Esophagus muscularis mucosa (tissue), 4 donors: ENCODE results near the gene KCNQ5. TPM values are rescaled to one million over a fixed set of nuclear protein-coding genes. Genes with fewer than 3 reads are reported as not detected.

Source experiments
- DNase-seq: peaks from one replicate; pipeline ENCODE4 v3.0.0-alpha.2; 2017; ENCODE audit errors: extremely low spot score
- H3K27ac ChIP-seq, 4 donors: fragments of 200-600 bp; sonication (generic); replicated peaks in 1 of 4; 1 replicate in 3 of 4; 2 replicates in 1 of 4; pipeline ENCODE4 v1.5.1; 2016 to 2019; ENCODE audit warnings: mild to moderate bottlenecking in 1 of 4
- H3K27me3 ChIP-seq, 4 donors: fragments of 200-600 bp; sonication (generic); one replicate each; pipeline versions ENCODE4 v1.5.1 to v1.6.0; 2016 to 2019
- H3K36me3 ChIP-seq, 4 donors: fragments of 200-600 bp; sonication (generic); one replicate each; pipeline ENCODE4 v1.5.1; 2016 to 2019
- H3K4me1 ChIP-seq, 4 donors: fragments of 200-600 bp; sonication (generic); one replicate each; pipeline ENCODE4 v1.5.1; 2016 to 2019
- H3K4me3 ChIP-seq, 4 donors: fragments of 200-600 bp; sonication (generic); 1 replicate in 2 of 4; 2 replicates in 2 of 4; pipeline ENCODE4 v1.5.1; 2016 to 2019; ENCODE audit warnings: mild to moderate bottlenecking in 4 of 4, moderate library complexity in 1 of 4
- H3K9me3 ChIP-seq, 4 donors: fragments of 200-600 bp; sonication (generic); 1 replicate in 3 of 4; 2 replicates in 1 of 4; pipeline ENCODE4 v1.5.1; 2016 to 2019
- EP300 ChIP-seq: sonication (generic); formaldehyde crosslinking; IDR thresholded peaks from one replicate; pipeline ENCODE4 v1.6.1; 2017; ENCODE audit warnings: antibody characterized with exemption
- POLR2A ChIP-seq: fragments of 450-650 bp; IDR thresholded peaks from one replicate; pipeline ENCODE4 v1.6.1; 2017; ENCODE audit warnings: antibody characterized with exemption, moderate library complexity, mild to moderate bottlenecking, low read depth
- POLR2AphosphoS5 ChIP-seq, 2 donors: sonication (generic); formaldehyde crosslinking; IDR thresholded peaks; one replicate each; pipeline ENCODE4 v1.6.1; 2017; ENCODE audit warnings: antibody characterized with exemption in 2 of 2
- WGBS: methylation state at CpG from one replicate; pipeline ENCODE4 v1.1.5; 2018; 5-methylcytosine and 5-hydroxymethylcytosine counted together
- intact Hi-C: fragments of 100-400 bp; cut with DNase I; formaldehyde crosslinking; loops from one replicate; pipeline ENCODE4 v1.15.1; 2023
- total RNA-seq, 4 donors: library from RNA; depleted of rRNA; stranded (reverse); fragments of >200 nt; gene quantifications; one replicate each; pipeline versions ENCODE4 v1.1.0 to v1.2.1, GENCODE V29; 2016
- TF ChIP-seq, protein P1 (sequence below), 3 experiments: fragments of 200-600 bp in 2 of 3; fragments of 450-650 bp in 1 of 3; sonication (generic) in 2 of 3; IDR thresholded peaks; one replicate each; pipeline ENCODE4 v1.5.1; 2017 to 2019; ENCODE audit warnings: antibody characterized with exemption in 3 of 3, mild to moderate bottlenecking in 2 of 3, moderate library complexity in 1 of 3

The KCNQ5 gene
- total RNA-seq, 4 donors from 2014 or later: 1.2 to 2.2 (median 1.8) TPM

GRCh38 chr6:72746276-72746675 is 124.4 kb downstream of the KCNQ5 start:
- TF ChIP-seq EP300 (no peak), POLR2A (no peak), POLR2AphosphoS5 (IDR thresholded peaks at IDR 0.05) (no peak)
- TF ChIP-seq, protein P1, sequence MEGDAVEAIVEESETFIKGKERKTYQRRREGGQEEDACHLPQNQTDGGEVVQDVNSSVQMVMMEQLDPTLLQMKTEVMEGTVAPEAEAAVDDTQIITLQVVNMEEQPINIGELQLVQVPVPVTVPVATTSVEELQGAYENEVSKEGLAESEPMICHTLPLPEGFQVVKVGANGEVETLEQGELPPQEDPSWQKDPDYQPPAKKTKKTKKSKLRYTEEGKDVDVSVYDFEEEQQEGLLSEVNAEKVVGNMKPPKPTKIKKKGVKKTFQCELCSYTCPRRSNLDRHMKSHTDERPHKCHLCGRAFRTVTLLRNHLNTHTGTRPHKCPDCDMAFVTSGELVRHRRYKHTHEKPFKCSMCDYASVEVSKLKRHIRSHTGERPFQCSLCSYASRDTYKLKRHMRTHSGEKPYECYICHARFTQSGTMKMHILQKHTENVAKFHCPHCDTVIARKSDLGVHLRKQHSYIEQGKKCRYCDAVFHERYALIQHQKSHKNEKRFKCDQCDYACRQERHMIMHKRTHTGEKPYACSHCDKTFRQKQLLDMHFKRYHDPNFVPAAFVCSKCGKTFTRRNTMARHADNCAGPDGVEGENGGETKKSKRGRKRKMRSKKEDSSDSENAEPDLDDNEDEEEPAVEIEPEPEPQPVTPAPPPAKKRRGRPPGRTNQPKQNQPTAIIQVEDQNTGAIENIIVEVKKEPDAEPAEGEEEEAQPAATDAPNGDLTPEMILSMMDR (IDR thresholded peaks at IDR 0.05): no peak
- no peak overlapping the region for H3K27ac ChIP-seq
- no peaks in the 10 kb centered on the region for H3K27me3 ChIP-seq
- H3K4me1 ChIP-seq: peaks cover 0 to 3% (median 0%) of the 10 kb centered on the region in 4 donors
- no peaks in the 10 kb centered on the region for H3K36me3 ChIP-seq
- DNase-seq: no peak
- no peaks in the 10 kb centered on the region for H3K9me3 ChIP-seq
- WGBS: 86% methylated on average over 2 of the region's 2 CpGs
- H3K4me3 ChIP-seq: no peak overlapping the region
- intact Hi-C loops: no loop called here

GRCh38 chr6:72748759-72749158 is 126.9 kb downstream of the KCNQ5 start:
- H3K4me1 ChIP-seq: peaks cover 0 to 3% (median 0%) of the 10 kb centered on the region in 4 donors
- intact Hi-C loops: no loop called here
- 47% methylated on average over 1 of the region's 1 CpG for WGBS

GRCh38 chr6:72755752-72756151 is 133.9 kb downstream of the KCNQ5 start:
- 51% methylated on average over 2 of the region's 2 CpGs for WGBS
- Histone ChIP-seq H3K27ac (no peak overlapping the region), H3K27me3 (no peaks in the 10 kb centered on the region), H3K4me3 (no peak overlapping the region), H3K9me3 (no peaks in the 10 kb centered on the region), H3K36me3 (no peaks in the 10 kb centered on the region), H3K4me1 (peaks cover 0 to 22% (median 16%) of the 10 kb centered on the region in 4 donors)
- TF ChIP-seq, protein P1 (IDR thresholded peaks at IDR 0.05): no peak
- TF ChIP-seq POLR2A: no peak
- no peak for TF ChIP-seq EP300
- TF ChIP-seq POLR2AphosphoS5 (IDR thresholded peaks at IDR 0.05): no peak
- intact Hi-C loops: no loop called here
- DNase-seq: no peak

More at GRCh38 chr6:72748759-72749158, 126.9 kb downstream of the KCNQ5 start:
- TF ChIP-seq, protein P1 (IDR thresholded peaks at IDR 0.05): no peak
- no peak overlapping the region for H3K27ac ChIP-seq
- no peak for DNase-seq
- no peaks in the 10 kb centered on the region for H3K9me3 ChIP-seq
- H3K36me3 ChIP-seq: no peaks in the 10 kb centered on the region
- no peaks in the 10 kb centered on the region for H3K27me3 ChIP-seq
- H3K4me3 ChIP-seq: no peak overlapping the region

GRCh38 chr6:72757048-72757447 is 135.2 kb downstream of the KCNQ5 start:
- no peaks in the 10 kb centered on the region for H3K9me3 ChIP-seq
- no peak for DNase-seq
- no peak for TF ChIP-seq EP300
- no peaks in the 10 kb centered on the region for H3K36me3 ChIP-seq
- H3K27me3 ChIP-seq: no peaks in the 10 kb centered on the region
- intact Hi-C loops: no loop called here
- H3K27ac ChIP-seq: no peak overlapping the region
- H3K4me1 ChIP-seq: peaks cover 0 to 28% (median 21%) of the 10 kb centered on the region in 4 donors
- H3K4me3 ChIP-seq: no peak overlapping the region
- 88% methylated on average over 3 of the region's 3 CpGs for WGBS

- Histone ChIP-seq H3K36me3 (no peaks in the 10 kb centered on the region), H3K9me3 (no peaks in the 10 kb centered on the region), H3K4me3 (no peak overlapping the region), H3K27ac (no peak overlapping the region), H3K4me1 (peaks cover 0 to 33% (median 25%) of the 10 kb centered on the region in 4 donors), H3K27me3 (no peaks in the 10 kb centered on the region)
- TF ChIP-seq EP300 (no peak), POLR2AphosphoS5 (IDR thresholded peaks at IDR 0.05) (no peak), POLR2A (no peak)
- TF ChIP-seq, protein P1 (IDR thresholded peaks at IDR 0.05): no peak
- DNase-seq: no peak
- 100% methylated on average over 1 of the region's 1 CpG for WGBS
- intact Hi-C loops: no loop called here
These were observed 136.1 kb downstream of the KCNQ5 start for GRCh38 chr6:72757926-72758325.
